Mucosa of descending colon (tissue), 3 donors: Measurements from ENCODE around the gene RHOC. TPM values are rescaled to one million over a fixed set of nuclear protein-coding genes. Genes with fewer than 3 reads are reported as not detected.

ENCODE experiments used
- ATAC-seq: fragments of 200-7000 bp; cut with Tn5 transposase; one replicate; pipeline ENCODE4 v1.9.1; 2020; ENCODE audit warnings: mild to moderate bottlenecking, moderate library complexity
- DNase-seq, 3 donors: peaks; one replicate each; pipeline ENCODE4 v3.0.0-alpha.2; 2020
- H3K36me3 ChIP-seq: fragments of 200-600 bp; one replicate; pipeline ENCODE4 v1.8.0; 2021; ENCODE audit warnings: low read depth, mild to moderate bottlenecking
- H3K4me1 ChIP-seq: fragments of 200-600 bp; one replicate; pipeline ENCODE4 v1.8.0; 2021; ENCODE audit warnings: low read depth, mild to moderate bottlenecking
- H3K4me3 ChIP-seq: fragments of 200-600 bp; one replicate; pipeline ENCODE4 v1.8.0; 2021; ENCODE audit warnings: mild to moderate bottlenecking
- H3K9me3 ChIP-seq: fragments of 200-600 bp; one replicate; pipeline ENCODE4 v1.8.0; 2021; ENCODE audit warnings: mild to moderate bottlenecking
- intact Hi-C, 2 donors: fragments of 100-400 bp; cut with DNase I in 1 of 2; cut with micrococcal nuclease in 1 of 2; formaldehyde crosslinking; loops; one replicate each; pipeline versions ENCODE4 v1.11.0 to v1.11.1; 2022; cut with DNase I, micrococcal nuclease
- total RNA-seq, 3 donors: library from RNA; stranded (reverse); fragmentation: NEBNext Ultra II Directional in 2 of 3; extraction: Animal tissue kit (Norgen Biotek cat#: 25700) in 2 of 3; gene quantifications; one replicate each; pipeline versions ENCODE4 v1.2.1 to v1.2.4, GENCODE V29; 2021 to 2023
- TF ChIP-seq, protein P1 (sequence below): fragments of 200-600 bp; IDR thresholded peaks from one replicate; pipeline ENCODE4 v1.8.0; 2022; ENCODE audit warnings: antibody characterized with exemption, mild to moderate bottlenecking
- donor health status: DM: no; HTN: no; CAD: no; lungs with moderate emphysema.
- donor health status: DM: no; HTN: no; CAD: no.
- donor health status: DM: no; HTN: yes; CAD: no.

The RHOC gene
- total RNA-seq, 3 donors from 2014 or later: 306 to 617 (median 485) TPM

DNA sequence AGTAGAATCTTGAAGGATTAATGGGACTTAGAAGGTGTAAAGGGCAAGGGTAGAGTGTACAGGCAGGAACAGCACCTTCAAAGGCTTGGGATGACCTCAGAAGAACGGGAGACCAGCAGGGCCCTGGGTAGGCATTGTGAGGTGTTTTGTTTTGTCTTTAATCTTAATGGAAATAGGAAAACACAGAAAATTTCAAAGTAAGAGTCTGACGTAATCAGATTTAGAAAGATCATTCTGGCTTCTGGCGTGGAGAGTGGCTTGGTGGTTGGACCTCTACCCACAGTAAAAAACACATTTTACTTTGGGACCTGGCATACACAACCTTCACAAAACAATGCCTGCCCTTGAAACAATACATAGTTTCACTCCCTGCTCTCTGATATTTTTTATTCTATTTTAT, 28.3 kb downstream of the RHOC start:
- intact Hi-C loops: no loop called here

DNA sequence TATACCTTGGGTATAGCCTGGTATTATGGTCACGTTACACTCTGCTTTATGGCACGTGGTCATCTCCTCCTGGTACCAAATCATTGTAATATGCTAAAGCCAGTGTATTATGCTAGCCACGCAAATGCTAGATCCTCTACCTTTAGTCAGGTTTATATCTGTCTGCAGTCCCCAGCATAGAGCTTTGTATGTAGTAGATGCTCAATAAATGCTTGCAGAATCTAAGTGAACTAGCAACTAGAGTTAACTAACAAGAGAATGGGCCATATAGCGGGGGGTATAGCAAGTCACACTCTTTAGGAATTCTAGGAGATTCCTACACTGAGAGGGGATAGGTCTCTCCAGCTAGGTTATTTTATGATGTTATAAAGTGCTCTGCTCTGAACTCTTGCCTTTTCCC, 29.4 kb downstream of the RHOC start:
- TF ChIP-seq, protein P1, sequence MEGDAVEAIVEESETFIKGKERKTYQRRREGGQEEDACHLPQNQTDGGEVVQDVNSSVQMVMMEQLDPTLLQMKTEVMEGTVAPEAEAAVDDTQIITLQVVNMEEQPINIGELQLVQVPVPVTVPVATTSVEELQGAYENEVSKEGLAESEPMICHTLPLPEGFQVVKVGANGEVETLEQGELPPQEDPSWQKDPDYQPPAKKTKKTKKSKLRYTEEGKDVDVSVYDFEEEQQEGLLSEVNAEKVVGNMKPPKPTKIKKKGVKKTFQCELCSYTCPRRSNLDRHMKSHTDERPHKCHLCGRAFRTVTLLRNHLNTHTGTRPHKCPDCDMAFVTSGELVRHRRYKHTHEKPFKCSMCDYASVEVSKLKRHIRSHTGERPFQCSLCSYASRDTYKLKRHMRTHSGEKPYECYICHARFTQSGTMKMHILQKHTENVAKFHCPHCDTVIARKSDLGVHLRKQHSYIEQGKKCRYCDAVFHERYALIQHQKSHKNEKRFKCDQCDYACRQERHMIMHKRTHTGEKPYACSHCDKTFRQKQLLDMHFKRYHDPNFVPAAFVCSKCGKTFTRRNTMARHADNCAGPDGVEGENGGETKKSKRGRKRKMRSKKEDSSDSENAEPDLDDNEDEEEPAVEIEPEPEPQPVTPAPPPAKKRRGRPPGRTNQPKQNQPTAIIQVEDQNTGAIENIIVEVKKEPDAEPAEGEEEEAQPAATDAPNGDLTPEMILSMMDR: no peak
- Histone ChIP-seq H3K36me3 (no peaks in the 10 kb centered on the region), H3K9me3 (no peaks in the 10 kb centered on the region), H3K4me3 (no peak overlapping the region), H3K4me1 (peaks cover 9% of the 10 kb centered on the region)
- ATAC-seq: no peak
- DNase-seq: no peak
- intact Hi-C loops: no loop called here

More for the DNA sequence above, 28.3 kb downstream of the RHOC start:
- H3K4me1 ChIP-seq: peaks cover 6% of the 10 kb centered on the region
- no peaks in the 10 kb centered on the region for H3K9me3 ChIP-seq
- no peak for DNase-seq
- TF ChIP-seq, protein P1: no peak
- H3K4me3 ChIP-seq: no peak overlapping the region
- H3K36me3 ChIP-seq: no peaks in the 10 kb centered on the region
- ATAC-seq: no peak

DNA sequence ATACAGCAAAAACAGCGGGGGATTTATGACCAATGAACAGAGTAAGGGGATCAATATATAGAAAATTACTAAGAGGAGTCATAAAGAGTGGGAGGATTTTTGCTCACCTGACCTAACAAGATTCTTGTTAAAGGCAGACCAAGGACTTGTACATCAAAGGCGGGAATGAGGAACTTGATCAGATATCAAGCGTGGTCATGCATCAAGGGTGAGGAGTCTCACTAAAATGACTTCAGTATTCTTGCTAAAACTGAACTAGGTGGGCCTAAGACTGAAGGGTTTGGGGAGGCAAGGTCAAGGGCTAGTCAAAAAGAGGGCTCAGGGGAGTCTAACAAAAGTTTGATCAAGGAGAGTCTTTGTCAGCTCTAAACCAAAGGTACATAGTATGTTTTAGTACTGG, 30.4 kb downstream of the RHOC start:
- peaks cover 9% of the 10 kb centered on the region for H3K4me1 ChIP-seq
- no peaks in the 10 kb centered on the region for H3K36me3 ChIP-seq
- intact Hi-C loops: no loop called here
- ATAC-seq (no peak), DNase-seq (no peak)
- TF ChIP-seq, protein P1: no peak
- no peaks in the 10 kb centered on the region for H3K9me3 ChIP-seq
- H3K4me3 ChIP-seq: no peak overlapping the region

DNA sequence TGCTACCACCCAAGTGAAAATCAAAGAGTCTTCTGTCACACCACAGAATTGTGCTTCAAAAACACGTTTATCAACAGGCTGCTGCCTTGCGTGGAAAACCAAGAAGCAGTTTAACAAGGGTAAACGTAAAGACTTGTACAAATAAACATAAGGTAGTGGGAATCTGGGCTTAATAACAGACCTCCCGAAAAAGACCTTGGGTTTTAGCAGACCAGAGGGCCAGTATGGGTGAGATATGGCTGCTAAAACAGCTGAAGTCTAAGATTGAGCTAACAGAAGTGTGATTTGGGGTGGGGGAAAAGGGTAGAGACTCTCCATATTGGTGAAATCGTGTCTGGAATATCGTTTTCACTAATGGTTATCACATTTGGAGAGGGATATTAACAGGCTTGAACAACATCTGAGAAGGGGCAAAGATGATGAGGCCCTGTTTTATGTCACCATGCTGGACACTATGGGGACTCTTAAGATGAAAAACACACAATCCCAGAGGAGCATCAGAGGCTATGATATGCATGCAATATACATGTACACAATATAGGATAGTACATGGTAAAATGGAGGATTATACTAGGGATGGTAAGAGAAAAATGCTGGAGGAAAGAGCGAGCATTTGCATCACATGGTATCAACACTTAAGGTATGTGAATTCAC, 31.1 kb downstream of the RHOC start:
- intact Hi-C loops: loop anchor here in 1 of 2 donors (2.0 kb wide), 1 partner anchor 23 kb away; no protein-coding TSS in a partner anchor
- Histone ChIP-seq H3K4me3 (no peak overlapping the region), H3K9me3 (no peaks in the 10 kb centered on the region), H3K4me1 (peaks cover 9% of the 10 kb centered on the region), H3K36me3 (no peaks in the 10 kb centered on the region)
- DNase-seq (no peak), ATAC-seq (no peak)
- TF ChIP-seq, protein P1: no peak

DNA sequence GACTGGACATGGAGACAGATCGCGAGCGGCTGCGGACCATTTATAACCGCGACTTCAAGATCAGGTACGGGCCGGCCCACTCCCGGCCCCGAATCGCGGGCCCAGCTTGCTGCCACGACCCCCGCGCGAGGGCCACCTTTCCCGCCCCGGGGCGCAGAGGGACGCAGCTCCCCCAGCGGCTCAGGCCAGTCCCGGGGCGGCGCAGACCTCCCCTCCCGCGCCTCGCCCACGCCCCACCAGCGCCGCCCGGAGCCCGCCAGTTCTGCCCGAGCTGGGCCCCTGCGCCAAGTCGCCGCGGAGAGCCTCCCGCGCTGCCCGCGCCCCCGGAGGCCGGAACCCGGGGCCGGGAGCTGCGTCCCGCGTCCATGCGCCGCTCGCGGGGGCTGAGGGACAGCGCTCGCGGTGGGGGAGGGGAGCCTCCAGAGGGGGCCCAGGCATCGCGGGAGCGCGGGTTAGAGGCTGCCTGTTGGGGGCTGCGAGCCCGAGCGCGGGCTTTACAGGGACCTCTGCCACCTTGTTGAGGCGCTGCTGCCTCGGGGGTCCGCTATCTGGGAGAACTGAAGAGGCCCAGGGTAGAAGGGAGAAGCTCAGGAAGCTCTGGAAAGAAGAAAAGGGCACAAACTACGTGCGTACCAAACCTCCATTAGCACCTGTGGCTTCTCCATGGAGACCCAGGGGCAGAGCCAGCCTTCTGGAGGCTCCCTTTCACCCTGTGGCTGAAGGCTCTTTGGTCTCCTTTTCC, 31.8 kb downstream of the RHOC start:
- ATAC-seq (peak; percentile 73), DNase-seq (peak in 2 of 3 donors; percentile 44 to 68)
- peaks cover 9% of the 10 kb centered on the region for H3K4me1 ChIP-seq
- peak overlapping the region; percentile 71 for H3K4me3 ChIP-seq
- no peaks in the 10 kb centered on the region for H3K36me3 ChIP-seq
- TF ChIP-seq, protein P1: no peak
- intact Hi-C loops: loop anchor here in 1 of 2 donors (2.0 kb wide), 1 partner anchor 24 kb away; no protein-coding TSS in a partner anchor
- H3K9me3 ChIP-seq: no peaks in the 10 kb centered on the region
